NCI-H774 (cell line): ENCODE measurements around the gene SPTBN5.

Experiments
- DNase-seq: peaks from one replicate; lab custom pipeline; 2025; lab: John Stamatoyannopoulos, UW

Gene SPTBN5

GRCh38 chr15:41804916-41805666 lies 88.8 kb downstream of the SPTBN5 start:
- no peak for DNase-seq

GRCh38 chr15:41804361-41804760 lies 89.5 kb downstream of the SPTBN5 start:
- DNase-seq: no peak

GRCh38 chr15:41801850-41802455 lies 91.9 kb downstream of the SPTBN5 start:
- DNase-seq: no peak

- DNase-seq: no peak
These were observed 92.7 kb downstream of the SPTBN5 start for GRCh38 chr15:41801185-41801584.

- DNase-seq: no peak
These were observed 94.4 kb downstream of the SPTBN5 start for GRCh38 chr15:41799488-41799805.

GRCh38 chr15:41798607-41799487 lies 95.0 kb downstream of the SPTBN5 start:
- DNase-seq: no peak
